Measurements from ENCODE around the gene ABLIM3. TPM values are rescaled to one million over a fixed set of nuclear protein-coding genes. Genes with fewer than 3 reads are reported as not detected.

Gene ABLIM3
- total and polyA plus RNA-seq, 2 of the 13 experiments (the other 11 are each of a cell fraction or from before 2014, with no cell fraction given), result 0.53 to 6.3 TPM

- H3K4me2 ChIP-seq (ENCODE audit: low read depth, low read length), result no peak overlapping the region
- WGBS (ENCODE audit: low lambda C conversion rate), result 56% methylated on average over 4 of the region's 4 CpGs
- ATAC-seq (no peak), FAIRE-seq (no peak), DNase-seq (ENCODE audit: low spot score) (no peak)
- H3K9ac ChIP-seq (ENCODE audit: insufficient read depth, low read depth, low read length), result no peak overlapping the region
- in situ Hi-C loops (cut with HindIII; ENCODE audit: extremely low pct_ligation_motif_present, low pct_unique_long_range_greater_than_20kb), result no loop called here
- no peak overlapping the region for H2AFZ ChIP-seq (ENCODE audit: low read length)
- TF ChIP-seq FOXK1 (CRISPR knock-in tag; IDR thresholded peaks at IDR 0.05; ENCODE audit: borderline replicate concordance, low read depth) (no peak), SIX4 (CRISPR knock-in tag; IDR thresholded peaks at IDR 0.05) (no peak), PRDM4 (CRISPR knock-in tag; IDR thresholded peaks at IDR 0.05; ENCODE audit: borderline replicate concordance) (no peak), MAFG (CRISPR knock-in tag; IDR thresholded peaks at IDR 0.05) (no peak), ZNF557 (CRISPR knock-in tag; IDR thresholded peaks at IDR 0.05) (no peak), THYN1 (CRISPR knock-in tag; IDR thresholded peaks at IDR 0.05; ENCODE audit: borderline replicate concordance, low read depth) (no peak), ZNF441 (CRISPR knock-in tag; IDR thresholded peaks at IDR 0.05; ENCODE audit: borderline replicate concordance) (no peak), ZMAT3 (CRISPR knock-in tag; conservative IDR thresholded peaks at IDR 0.05) (no peak), ZBTB34 (CRISPR knock-in tag; IDR thresholded peaks at IDR 0.05) (no peak), KLF13 (CRISPR knock-in tag; IDR thresholded peaks at IDR 0.05) (no peak), JUNB (CRISPR knock-in tag; IDR thresholded peaks at IDR 0.05; ENCODE audit: borderline replicate concordance) (no peak), ZNF3 (CRISPR knock-in tag; IDR thresholded peaks at IDR 0.05) (no peak), MAFK (conservative IDR thresholded peaks at IDR 0.05 in 1 of 2, IDR thresholded peaks at IDR 0.05 in 1 of 2; ENCODE audit: low read length in 2 of 2) (no peak)
- H3K27me3 ChIP-seq (ENCODE audit: control insufficient read depth in 1 of 2, insufficient read depth in 2 of 2, low read length in 2 of 2), result no peaks in the 10 kb centered on the region
- H4K20me1 ChIP-seq (ENCODE audit: insufficient read depth, low read length), result no peaks in the 10 kb centered on the region
- intact Hi-C loops (cut with micrococcal nuclease; ENCODE audit: unreplicated experiment), result no loop called here
- H3K36me3 ChIP-seq (replicated peaks in 1 of 2; ENCODE audit: control insufficient read depth in 1 of 2, insufficient read depth in 2 of 2, low read length in 2 of 2), result no peaks in the 10 kb centered on the region
- peaks cover 27% of the 10 kb centered on the region for H3K4me1 ChIP-seq (ENCODE audit: insufficient read depth, low read length)
- H3K9me3 ChIP-seq (ENCODE audit: low read length), result no peaks in the 10 kb centered on the region
- POLR2A ChIA-PET, result no interaction called here
- BruUV-seq (replicated peaks), result no TSS peak
- CTCF ChIA-PET (ENCODE audit: low intra/inter-chr PET ratio, low total read pairs), result no interaction called here
- no peak overlapping the region for H3K4me3 ChIP-seq (replicated peaks in 1 of 3; ENCODE audit: insufficient read depth in 1 of 3, low read depth in 2 of 3, low read length in 3 of 3)
- no peaks in the 10 kb centered on the region for H3K79me2 ChIP-seq (ENCODE audit: insufficient read depth, low read length)
- H3K27ac ChIP-seq (ENCODE audit: extremely low read length, insufficient read depth, low read length), result no peak overlapping the region
These were observed 161.9 kb downstream of the ABLIM3 start for GRCh38 chr5:149303210-149303609.
